Spleen (tissue), 7 donors: ENCODE measurements around the gene SMOC2.

Experiments
- CTCF ChIP-seq, 11 experiments: fragments of 200-600 bp in 7 of 11; fragments of 450-650 bp in 4 of 11; sonication (generic) in 4 of 11; IDR thresholded peaks in 8 of 11; conservative IDR thresholded peaks in 3 of 11; 1 replicate in 7 of 11; 2 replicates in 4 of 11; pipeline versions ENCODE4 v1.4.0 to v1.8.0; 2016 to 2021; ENCODE audit warnings: antibody characterized with exemption in 11 of 11, inconsistent platforms in 4 of 11, mild to moderate bottlenecking in 1 of 11
- POLR2A ChIP-seq, 3 donors: fragments of 450-650 bp; IDR thresholded peaks; one replicate each; pipeline ENCODE4 v1.5.1; 2017; ENCODE audit warnings: antibody characterized with exemption in 3 of 3, mild to moderate bottlenecking in 1 of 3
- donor health status: DM: no; HTN: no; CAD: no; lungs with moderate emphysema.
- donor health status: DM: no; HTN: no; CAD: no.
- donor health status: DM: no; HTN: no; CAD: no.

- TF ChIP-seq CTCF (IDR thresholded peaks at IDR 0.05 in 8 of 11, conservative IDR thresholded peaks at IDR 0.05 in 3 of 11) (no peak), POLR2A (IDR thresholded peaks at IDR 0.05) (no peak)
Measured at GRCh38 chr6:168563656-168564055, 122.7 kb downstream of the SMOC2 start.
